Endodermal cell (in vitro differentiated cells): ENCODE results near the gene BRICD5. TPM values are rescaled to one million over a fixed set of nuclear protein-coding genes. Genes with fewer than 3 reads are reported as not detected.

ENCODE experiments used
- DNase-seq: peaks from one replicate; pipeline ENCODE4 v3.0.0-alpha.2; 2017
- H3K27ac ChIP-seq: 2 replicates; pipeline ENCODE4 v1.5.1; 2013; ENCODE audit warnings: mild to moderate bottlenecking, low read depth, low read length, moderate library complexity
- H3K27me3 ChIP-seq: 2 replicates; pipeline ENCODE4 v1.6.1; 2013; ENCODE audit warnings: mild to moderate bottlenecking, low read length, moderate library complexity; ENCODE audit not compliant: insufficient read depth, control insufficient read depth, poor library complexity, severe bottlenecking
- H3K36me3 ChIP-seq: 2 replicates; pipeline ENCODE4 v1.7.0; 2013; ENCODE audit warnings: mild to moderate bottlenecking, low read length, moderate library complexity; ENCODE audit not compliant: control insufficient read depth, insufficient read depth
- H3K4me1 ChIP-seq: one replicate; pipeline ENCODE4 v1.7.0; 2013; ENCODE audit warnings: low read length; ENCODE audit not compliant: control insufficient read depth, insufficient read depth
- H3K4me3 ChIP-seq: 2 replicates; pipeline ENCODE4 v1.5.1; 2013; ENCODE audit warnings: mild to moderate bottlenecking, low read length, moderate library complexity
- H3K9ac ChIP-seq: 2 replicates; pipeline ENCODE4 v1.6.1; 2013; ENCODE audit warnings: mild to moderate bottlenecking, low read length, moderate library complexity; ENCODE audit not compliant: poor library complexity, severe bottlenecking; ENCODE audit errors: extremely low read depth
- H3K9me3 ChIP-seq: 2 replicates; pipeline ENCODE4 v1.6.1; 2013; ENCODE audit warnings: mild to moderate bottlenecking, low read length, moderate library complexity; ENCODE audit not compliant: control insufficient read depth
- H3K27ac Mint-ChIP-seq: 2 replicates; pipeline ENCODE4 v1.8.0; 2020; ENCODE audit warnings: mixed read lengths
- H3K27me3 Mint-ChIP-seq: 2 replicates; pipeline ENCODE4 v1.8.0; 2021; ENCODE audit warnings: mild to moderate bottlenecking, mixed read lengths; ENCODE audit not compliant: insufficient read depth
- H3K36me3 Mint-ChIP-seq: 2 replicates; pipeline ENCODE4 v1.8.0; 2020; ENCODE audit warnings: low read depth, mixed read lengths
- H3K4me1 Mint-ChIP-seq: 2 replicates; pipeline ENCODE4 v1.8.0; 2020; ENCODE audit warnings: mixed read lengths
- H3K4me3 Mint-ChIP-seq: 2 replicates; pipeline ENCODE4 v1.8.0; 2020; ENCODE audit warnings: mild to moderate bottlenecking, moderate library complexity, mixed read lengths
- H3K9me3 Mint-ChIP-seq: 2 replicates; pipeline ENCODE4 v1.8.0; 2020; ENCODE audit warnings: mild to moderate bottlenecking, mixed read lengths
- CTCF ChIP-seq: fragments of 200-600 bp; sonication (generic); conservative IDR thresholded peaks from 2 replicates; pipeline ENCODE4 v1.5.0; 2021; ENCODE audit warnings: antibody characterized with exemption, mild to moderate bottlenecking
- WGBS, 2 experiments: methylation state at CpG; one replicate each; pipeline versions ENCODE4 v1.1.5 to v1.1.7; 2013; ENCODE audit warnings: missing lambda C conversion rate in 2 of 2, mixed read lengths in 1 of 2; ENCODE audit not compliant: insufficient coverage in 1 of 2, insufficient read length in 1 of 2; 5-methylcytosine and 5-hydroxymethylcytosine counted together
- total RNA-seq, 2 donors: library from RNA; stranded (reverse); fragmentation: NEBNext Ultra II Directional in 1 of 2; extraction: Animal tissue kit (Norgen Biotek cat#: 25700) in 1 of 2; gene quantifications; 2 replicates in 1 of 2; 3 replicates in 1 of 2; pipeline ENCODE4 v1.2.1, GENCODE V29; 2021

BRICD5 gene
- total RNA-seq, 2 donors from 2014 or later, result 7.7 to 15.0 TPM

GRCh38 chr16:2235234-2235651 lies 24.6 kb upstream of the BRICD5 start:
- no peak for DNase-seq
- H3K27ac Mint-ChIP-seq, result no peak overlapping the region
- H3K4me1 Mint-ChIP-seq, result no peaks in the 10 kb centered on the region
- 91 to 94% methylated on average over 23 to 28 of the region's 28 CpGs for WGBS, 2 experiments
- TF ChIP-seq CTCF, result no peak
- no peak overlapping the region for H3K4me3 ChIP-seq
- peaks cover 13% of the 10 kb centered on the region for H3K36me3 Mint-ChIP-seq
- peaks cover 9% of the 10 kb centered on the region for H3K36me3 ChIP-seq
- peaks cover 22% of the 10 kb centered on the region for H3K27me3 Mint-ChIP-seq
- H3K4me1 ChIP-seq, result no peaks in the 10 kb centered on the region
- H3K9me3 Mint-ChIP-seq, result no peaks in the 10 kb centered on the region
- H3K27ac ChIP-seq, result no peak overlapping the region
- no peaks in the 10 kb centered on the region for H3K9me3 ChIP-seq
- no peak overlapping the region for H3K9ac ChIP-seq
- no peak overlapping the region for H3K4me3 Mint-ChIP-seq
- peaks cover 25% of the 10 kb centered on the region for H3K27me3 ChIP-seq

- Mint-ChIP-seq H3K9me3 (no peaks in the 10 kb centered on the region), H3K36me3 (peaks cover 15% of the 10 kb centered on the region), H3K27ac (no peak overlapping the region), H3K4me1 (no peaks in the 10 kb centered on the region), H3K4me3 (no peak overlapping the region), H3K27me3 (peaks cover 22% of the 10 kb centered on the region)
- H3K9ac ChIP-seq, result no peak overlapping the region
- peaks cover 9% of the 10 kb centered on the region for H3K36me3 ChIP-seq
- H3K4me1 ChIP-seq, result no peaks in the 10 kb centered on the region
- peaks cover 25% of the 10 kb centered on the region for H3K27me3 ChIP-seq
- no peak overlapping the region for H3K4me3 ChIP-seq
- TF ChIP-seq CTCF, result no peak
- no peak for DNase-seq
- no peaks in the 10 kb centered on the region for H3K9me3 ChIP-seq
- 91 to 95% methylated on average over 12 to 17 of the region's 18 CpGs for WGBS, 2 experiments
- H3K27ac ChIP-seq, result no peak overlapping the region
Measured at GRCh38 chr16:2234813-2235170, 24.1 kb upstream of the BRICD5 start.

- no peak for TF ChIP-seq CTCF
- H3K9me3 ChIP-seq, result no peaks in the 10 kb centered on the region
- peaks cover 22% of the 10 kb centered on the region for H3K27me3 Mint-ChIP-seq
- no peak overlapping the region for H3K27ac Mint-ChIP-seq
- no peak overlapping the region for H3K4me3 Mint-ChIP-seq
- H3K9me3 Mint-ChIP-seq, result no peaks in the 10 kb centered on the region
- no peak overlapping the region for H3K4me3 ChIP-seq
- DNase-seq, result no peak
- H3K27ac ChIP-seq, result no peak overlapping the region
- H3K9ac ChIP-seq, result no peak overlapping the region
- no peaks in the 10 kb centered on the region for H3K4me1 Mint-ChIP-seq
- H3K36me3 Mint-ChIP-seq, result peaks cover 15% of the 10 kb centered on the region
- 96 to 98% methylated on average over 33 to 51 of the region's 51 CpGs for WGBS, 2 experiments
- H3K27me3 ChIP-seq, result peaks cover 25% of the 10 kb centered on the region
- H3K4me1 ChIP-seq, result no peaks in the 10 kb centered on the region
- peaks cover 15% of the 10 kb centered on the region for H3K36me3 ChIP-seq
Measured at GRCh38 chr16:2233872-2234812, 23.5 kb upstream of the BRICD5 start.
